ENCODE data around the gene HCFC1R1. TPM values are rescaled to one million over a fixed set of nuclear protein-coding genes. Genes with fewer than 3 reads are reported as not detected.

Gene HCFC1R1
- total RNA-seq, 1 experiment from 2014 or later: 60.0 TPM

DNA sequence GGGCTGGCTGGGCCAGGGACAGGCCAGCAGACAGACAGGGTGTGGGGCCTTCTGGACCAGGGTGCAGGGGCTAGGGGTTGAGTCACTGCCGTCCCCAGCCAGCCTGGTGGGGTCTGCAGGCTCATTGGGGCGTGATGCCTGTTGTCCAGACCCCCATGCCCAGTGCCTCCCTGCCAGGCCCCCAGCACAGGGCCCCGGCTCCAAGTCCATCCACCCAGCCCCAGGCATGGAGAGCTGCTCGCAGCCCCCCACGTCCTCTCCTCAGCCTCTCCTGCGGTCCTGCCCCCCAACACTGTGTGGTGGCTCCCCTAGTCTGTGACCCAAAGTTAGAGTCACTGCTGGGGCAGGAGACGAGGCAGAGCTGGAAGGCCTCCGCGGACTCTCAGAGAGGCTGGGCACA, 36.5 kb downstream of the HCFC1R1 start (continued):
- no peak for TF ChIP-seq CBX3 (IDR thresholded peaks at IDR 0.05; ENCODE audit: low read depth)
- TF ChIP-seq JUND (IDR thresholded peaks at IDR 0.05): no peak
- TF ChIP-seq EZH2phosphoT487 (IDR thresholded peaks at IDR 0.05; ENCODE audit: borderline replicate concordance): no peak
- TF ChIP-seq ZFX (IDR thresholded peaks at IDR 0.05): no peak

DNA sequence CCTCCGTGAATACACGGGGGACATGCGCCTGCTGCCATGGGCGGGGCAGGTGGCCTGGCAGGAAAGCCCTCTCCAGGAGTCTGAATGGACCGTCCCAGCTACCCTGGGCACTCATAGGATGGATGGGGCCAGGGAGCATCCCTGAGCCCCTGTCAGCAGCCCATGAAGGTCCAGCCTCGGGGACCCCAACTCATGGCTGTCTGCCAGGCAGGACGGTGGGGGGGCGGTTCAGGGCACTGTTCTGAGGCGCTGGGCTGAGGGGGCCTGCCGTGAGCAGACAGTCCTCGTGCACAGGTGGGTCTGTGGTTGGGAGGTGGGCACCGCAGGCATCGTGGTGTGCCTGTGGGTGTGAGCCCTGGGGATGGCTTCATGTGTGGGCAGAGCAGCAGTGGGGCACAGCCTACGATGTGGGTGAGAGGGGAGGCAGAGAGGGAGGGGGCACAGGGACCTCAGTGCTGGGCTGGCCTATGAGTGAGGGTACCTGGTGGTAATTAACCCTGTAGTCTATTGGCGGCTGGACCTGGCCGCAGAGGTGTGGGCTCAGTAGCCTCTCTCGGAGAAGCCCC, 37.0 kb downstream of the HCFC1R1 start:
- RAD21 ChIA-PET (ENCODE audit: low non-redundant PET in 1 of 2, low total read pairs in 2 of 2, uncharacterized antibody in 2 of 2, unreplicated experiment in 2 of 2): no interaction called here
- no peaks in the 10 kb centered on the region for H3K79me2 ChIP-seq (ENCODE audit: insufficient read depth, low read length)
- no peak for ATAC-seq

More for the DNA sequence above, 37.0 kb downstream of the HCFC1R1 start:
- H3K9me2 ChIP-seq (ENCODE audit: insufficient read depth): no peaks in the 10 kb centered on the region
- peaks cover 22 to 46% of the 10 kb centered on the region in 2 experiments for H3K4me1 ChIP-seq (ENCODE audit: control insufficient read depth in 1 of 2, insufficient read depth in 2 of 2, low read length in 2 of 2)
- no peak for DNase-seq (ENCODE audit: low read depth, low spot score)
- H4K20me1 ChIP-seq (ENCODE audit: insufficient read depth): no peaks in the 10 kb centered on the region
- ChIA-PET CTCF (no interaction called here), POLR2A (interaction anchor here (1.5 kb wide), 1 partner anchor 33 kb away, joined by 3 read pairs; the partner anchor contains the start of gene TNFRSF12A)
- H3K9ac ChIP-seq (ENCODE audit: low read length): no peak overlapping the region
- TF ChIP-seq, protein P1, sequence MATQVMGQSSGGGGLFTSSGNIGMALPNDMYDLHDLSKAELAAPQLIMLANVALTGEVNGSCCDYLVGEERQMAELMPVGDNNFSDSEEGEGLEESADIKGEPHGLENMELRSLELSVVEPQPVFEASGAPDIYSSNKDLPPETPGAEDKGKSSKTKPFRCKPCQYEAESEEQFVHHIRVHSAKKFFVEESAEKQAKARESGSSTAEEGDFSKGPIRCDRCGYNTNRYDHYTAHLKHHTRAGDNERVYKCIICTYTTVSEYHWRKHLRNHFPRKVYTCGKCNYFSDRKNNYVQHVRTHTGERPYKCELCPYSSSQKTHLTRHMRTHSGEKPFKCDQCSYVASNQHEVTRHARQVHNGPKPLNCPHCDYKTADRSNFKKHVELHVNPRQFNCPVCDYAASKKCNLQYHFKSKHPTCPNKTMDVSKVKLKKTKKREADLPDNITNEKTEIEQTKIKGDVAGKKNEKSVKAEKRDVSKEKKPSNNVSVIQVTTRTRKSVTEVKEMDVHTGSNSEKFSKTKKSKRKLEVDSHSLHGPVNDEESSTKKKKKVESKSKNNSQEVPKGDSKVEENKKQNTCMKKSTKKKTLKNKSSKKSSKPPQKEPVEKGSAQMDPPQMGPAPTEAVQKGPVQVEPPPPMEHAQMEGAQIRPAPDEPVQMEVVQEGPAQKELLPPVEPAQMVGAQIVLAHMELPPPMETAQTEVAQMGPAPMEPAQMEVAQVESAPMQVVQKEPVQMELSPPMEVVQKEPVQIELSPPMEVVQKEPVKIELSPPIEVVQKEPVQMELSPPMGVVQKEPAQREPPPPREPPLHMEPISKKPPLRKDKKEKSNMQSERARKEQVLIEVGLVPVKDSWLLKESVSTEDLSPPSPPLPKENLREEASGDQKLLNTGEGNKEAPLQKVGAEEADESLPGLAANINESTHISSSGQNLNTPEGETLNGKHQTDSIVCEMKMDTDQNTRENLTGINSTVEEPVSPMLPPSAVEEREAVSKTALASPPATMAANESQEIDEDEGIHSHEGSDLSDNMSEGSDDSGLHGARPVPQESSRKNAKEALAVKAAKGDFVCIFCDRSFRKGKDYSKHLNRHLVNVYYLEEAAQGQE (IDR thresholded peaks at IDR 0.05; ENCODE audit: low read depth): no peak
- TF ChIP-seq CBX3 (IDR thresholded peaks at IDR 0.05; ENCODE audit: low read depth): no peak
- no peak for TF ChIP-seq TCF7L2 (IDR thresholded peaks at IDR 0.05; ENCODE audit: borderline replicate concordance, extremely low read depth, insufficient read depth, insufficient read length)
- no peak for TF ChIP-seq ZFX (IDR thresholded peaks at IDR 0.05)
- no peak for TF ChIP-seq ZNF274 (IDR thresholded peaks at IDR 0.05; ENCODE audit: low read depth, low read length)
- H3K36me3 ChIP-seq (ENCODE audit: control insufficient read depth in 1 of 2, insufficient read depth in 2 of 2, low read length in 2 of 2): no peaks in the 10 kb centered on the region
- no peak overlapping the region for H2AFZ ChIP-seq (ENCODE audit: low read depth, low read length, poor library complexity, severe bottlenecking)
- BruUV-seq (replicated peaks): no TSS peak
- H3K27ac ChIP-seq (ENCODE audit: low read depth, low read length): no peak overlapping the region
- intact Hi-C loops (cut with micrococcal nuclease): no loop called here
- H3K9me3 ChIP-seq (ENCODE audit: control insufficient read depth in 1 of 2, insufficient read depth in 1 of 2, low read depth in 1 of 2, low read length in 2 of 2): no peaks in the 10 kb centered on the region
- H3K27me3 ChIP-seq (ENCODE audit: insufficient read depth, low read length): no peaks in the 10 kb centered on the region
- no peak overlapping the region for H3K4me3 ChIP-seq (replicated peaks in 1 of 2; ENCODE audit: low read depth in 1 of 2, low read length in 2 of 2)
- no peak overlapping the region for H3K4me2 ChIP-seq (ENCODE audit: low read length)

Data from HCT116 (cell line).